ENCODE data around the gene AMH.

DNA sequence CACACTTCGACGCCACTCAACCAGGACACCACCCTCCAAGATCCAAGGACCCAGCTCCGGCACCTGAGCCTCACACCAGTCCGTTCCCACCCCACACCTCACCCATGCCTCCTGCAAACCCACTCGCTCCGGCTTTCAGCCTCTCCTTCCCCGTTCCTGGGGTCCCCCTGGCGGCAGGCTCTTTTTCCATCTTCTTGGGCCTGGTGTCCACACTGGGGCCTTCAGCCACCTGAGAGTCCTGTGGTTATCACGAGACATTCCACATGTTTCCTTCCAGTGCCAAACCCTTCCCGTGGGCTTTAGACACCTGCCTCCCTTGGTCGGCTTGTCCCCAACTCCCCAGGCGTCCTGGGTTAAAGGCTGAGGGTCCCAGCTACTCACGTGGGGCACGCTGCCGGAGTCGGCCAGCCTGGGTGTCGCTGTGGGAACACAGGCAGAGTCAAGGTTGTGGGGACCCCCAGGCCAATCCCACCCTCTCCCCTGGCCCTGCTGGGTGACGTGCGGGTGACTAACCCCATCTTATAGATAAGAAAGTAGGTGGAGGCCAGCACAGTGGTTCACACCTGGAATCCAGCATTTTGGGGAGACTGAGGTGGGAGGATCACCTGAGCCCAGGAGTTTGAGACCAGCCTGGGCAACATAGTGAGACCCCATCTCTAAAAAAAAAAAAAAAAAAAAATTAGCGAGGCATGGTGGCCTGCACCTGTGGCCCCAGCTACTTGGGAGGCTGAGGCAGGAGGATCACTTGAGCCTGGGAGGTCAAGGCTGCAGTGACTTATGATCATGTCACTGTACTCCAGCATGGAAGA lies 5.1 kb downstream of the AMH start:
- TF ChIP-seq, protein P1, sequence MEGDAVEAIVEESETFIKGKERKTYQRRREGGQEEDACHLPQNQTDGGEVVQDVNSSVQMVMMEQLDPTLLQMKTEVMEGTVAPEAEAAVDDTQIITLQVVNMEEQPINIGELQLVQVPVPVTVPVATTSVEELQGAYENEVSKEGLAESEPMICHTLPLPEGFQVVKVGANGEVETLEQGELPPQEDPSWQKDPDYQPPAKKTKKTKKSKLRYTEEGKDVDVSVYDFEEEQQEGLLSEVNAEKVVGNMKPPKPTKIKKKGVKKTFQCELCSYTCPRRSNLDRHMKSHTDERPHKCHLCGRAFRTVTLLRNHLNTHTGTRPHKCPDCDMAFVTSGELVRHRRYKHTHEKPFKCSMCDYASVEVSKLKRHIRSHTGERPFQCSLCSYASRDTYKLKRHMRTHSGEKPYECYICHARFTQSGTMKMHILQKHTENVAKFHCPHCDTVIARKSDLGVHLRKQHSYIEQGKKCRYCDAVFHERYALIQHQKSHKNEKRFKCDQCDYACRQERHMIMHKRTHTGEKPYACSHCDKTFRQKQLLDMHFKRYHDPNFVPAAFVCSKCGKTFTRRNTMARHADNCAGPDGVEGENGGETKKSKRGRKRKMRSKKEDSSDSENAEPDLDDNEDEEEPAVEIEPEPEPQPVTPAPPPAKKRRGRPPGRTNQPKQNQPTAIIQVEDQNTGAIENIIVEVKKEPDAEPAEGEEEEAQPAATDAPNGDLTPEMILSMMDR (IDR thresholded peaks at IDR 0.05) = peak in 2 of 4 experiments; percentile 5 to 6
- no peak for TF ChIP-seq POLR2AphosphoS5 (IDR thresholded peaks at IDR 0.05)
